Stimulated activated CD4-positive, alpha-beta T cell treated with anti-CD3 and anti-CD28 coated beads, TNF-alpha, amount 100 ng/mL, for 1 hour (primary cell): ENCODE data around the gene TCTN3.
"Not testable (repeated sequence)": the region's sequence is repeated elsewhere in the genome, so short reads cannot be mapped to it uniquely, and the experiment has no call there.

Source experiments
- DNase-seq, 3 donors: peaks; one replicate each; pipeline ENCODE4 v3.0.0-alpha.2; 2020; ENCODE audit warnings: low read depth in 3 of 3, low spot score in 1 of 3

The TCTN3 gene

GRCh38 chr10:95693668-95694534, at the start of gene TCTN3:
Gene TCTN3 (minus strand): TSS chr10:95693927. CDS start chr10:95693899, 28 bp downstream.
- DNase-seq, result peak; percentile 81 to 96 (median 91)

- DNase-seq, result no peak
These were observed 49.3 kb upstream of the TCTN3 start for GRCh38 chr10:95742962-95743535.

- no peak for DNase-seq
These were observed 48.8 kb upstream of the TCTN3 start for GRCh38 chr10:95742485-95742884.

GRCh38 chr10:95741807-95742467, 48.2 kb upstream of the TCTN3 start:
- DNase-seq, result no peak

DNA sequence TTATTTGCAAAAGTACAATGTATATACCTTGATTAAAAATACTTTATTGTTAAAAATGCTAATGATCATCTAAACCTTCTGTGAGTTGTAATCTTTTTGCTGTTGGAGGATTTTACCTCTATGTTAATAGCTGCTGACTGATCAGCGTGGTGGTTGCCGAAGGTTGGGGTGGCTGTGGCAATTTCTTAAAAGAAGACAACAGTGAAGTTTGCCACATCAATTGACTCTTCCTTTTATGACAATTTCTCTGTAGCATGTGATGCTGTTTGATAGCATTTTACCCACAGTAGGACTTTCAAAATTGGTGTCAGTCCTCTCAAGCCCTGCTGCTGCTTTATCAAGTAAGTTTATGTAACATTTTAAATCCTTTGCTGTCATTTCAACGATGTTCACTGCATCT, 45.3 kb upstream of the TCTN3 start:
- DNase-seq, result no peak

- not testable (repeated sequence) for DNase-seq
These were observed 39.2 kb upstream of the TCTN3 start for GRCh38 chr10:95732907-95733306.

DNA sequence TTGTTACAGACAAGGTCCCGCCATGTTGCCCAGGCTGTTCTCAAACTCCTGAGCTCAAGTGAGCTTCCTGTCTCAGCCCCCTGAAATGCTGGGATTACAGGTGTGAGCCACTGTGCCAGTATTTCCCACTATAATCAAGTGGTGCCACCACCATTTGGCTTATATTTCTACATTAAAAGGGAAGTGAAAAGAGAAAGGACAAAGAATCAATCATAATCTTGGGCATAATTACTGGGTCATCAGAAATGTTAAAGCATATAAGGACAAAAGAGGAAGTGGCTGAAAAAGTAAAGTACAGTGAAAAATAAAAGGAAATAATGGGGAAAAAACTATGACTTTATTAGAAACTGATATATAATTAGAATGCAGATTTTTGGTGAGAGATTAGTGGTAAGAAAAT, 36.5 kb upstream of the TCTN3 start:
- DNase-seq, result no peak

DNA sequence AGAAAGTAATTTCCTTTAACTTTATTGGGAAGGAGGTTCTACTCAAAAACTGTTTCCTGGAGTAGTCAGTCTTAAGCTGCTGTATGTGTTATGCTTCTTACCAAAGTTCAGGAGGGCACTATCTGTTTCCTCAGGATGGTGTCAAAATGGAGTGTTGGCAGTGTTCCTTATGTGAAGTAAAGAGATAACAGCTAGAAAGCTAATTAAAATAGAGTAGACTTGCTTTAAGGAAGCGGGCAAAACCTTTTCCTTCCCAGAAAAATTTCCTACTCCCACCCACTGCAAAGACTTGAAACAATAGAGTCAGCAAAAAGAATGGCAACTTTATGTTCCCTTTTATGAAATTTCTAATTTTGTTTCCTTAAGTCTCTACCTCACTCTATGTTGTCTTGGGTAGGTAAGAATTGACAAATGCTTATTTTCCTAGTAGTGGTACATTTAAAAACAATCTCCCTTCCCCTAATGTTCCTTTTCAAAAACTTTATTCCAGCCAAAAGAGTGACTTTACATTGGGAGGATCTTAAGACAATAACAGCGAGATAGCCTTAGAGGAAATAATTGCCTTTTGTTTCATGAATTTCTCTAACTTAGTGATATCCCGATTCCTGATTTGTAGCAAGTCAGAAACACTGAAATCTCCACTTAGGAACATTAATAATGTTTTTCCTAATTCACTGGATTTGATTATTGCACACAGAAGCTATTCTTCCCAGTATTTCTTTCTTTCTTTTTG, 35.8 kb upstream of the TCTN3 start:
- DNase-seq, result no peak

GRCh38 chr10:95728526-95728925, 34.8 kb upstream of the TCTN3 start:
- no peak for DNase-seq

- DNase-seq, result not testable (repeated sequence)
These were observed 28.8 kb upstream of the TCTN3 start for GRCh38 chr10:95722496-95722895.

GRCh38 chr10:95720745-95721144, 27.0 kb upstream of the TCTN3 start:
- DNase-seq, result not testable (repeated sequence)

DNA sequence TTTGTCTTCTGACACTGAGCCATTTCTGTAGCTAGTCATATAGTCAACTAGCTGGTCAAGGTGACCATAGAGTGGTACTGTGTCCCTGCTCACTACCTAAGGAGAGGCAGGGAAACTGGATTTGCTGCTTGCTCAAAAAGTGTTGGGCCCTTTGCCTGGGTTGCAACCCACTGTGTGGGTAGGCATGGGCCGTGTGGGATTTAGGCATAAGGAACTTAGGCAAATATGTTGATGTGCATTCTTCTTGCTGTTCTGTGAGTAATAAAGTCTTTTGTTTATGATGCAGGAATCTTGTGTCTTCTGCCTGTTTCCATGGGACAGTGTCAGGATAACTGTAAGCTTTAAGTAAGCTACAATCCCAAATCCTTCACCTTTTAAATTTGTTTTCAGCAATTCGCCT, 23.1 kb upstream of the TCTN3 start:
- DNase-seq, result no peak

GRCh38 chr10:95716466-95716865, 22.7 kb upstream of the TCTN3 start:
- DNase-seq, result no peak

- no peak for DNase-seq
These were observed 17.8 kb upstream of the TCTN3 start for GRCh38 chr10:95711492-95711891.

DNA sequence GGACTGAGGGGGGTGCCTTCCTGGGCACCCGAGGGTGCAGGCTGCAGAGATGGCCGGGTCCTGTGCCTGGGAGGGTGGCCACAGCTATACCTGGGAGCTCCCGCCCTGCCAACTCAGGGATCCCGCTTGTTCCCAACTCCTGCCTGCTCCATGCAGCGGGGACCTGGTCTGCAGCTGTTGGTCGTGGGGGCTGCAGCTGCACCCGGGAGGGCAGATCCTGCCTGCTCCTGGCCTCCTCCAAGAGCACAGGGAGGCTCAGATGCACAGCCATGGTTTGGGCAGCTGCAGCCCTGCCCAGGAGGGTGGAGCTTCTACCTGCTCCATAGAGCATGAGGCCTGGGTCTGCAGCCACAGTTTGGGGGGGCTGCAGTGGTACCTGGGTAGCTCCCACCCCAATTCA, 13.3 kb upstream of the TCTN3 start:
- DNase-seq, result no peak

GRCh38 chr10:95706573-95706972, 12.8 kb upstream of the TCTN3 start:
- no peak for DNase-seq

- no peak for DNase-seq
These were observed 4.7 kb upstream of the TCTN3 start for GRCh38 chr10:95698415-95698814.

- DNase-seq, result no peak
These were observed 3.7 kb upstream of the TCTN3 start for GRCh38 chr10:95697429-95697828.

- DNase-seq, result no peak
These were observed 938 bp upstream of the TCTN3 start for GRCh38 chr10:95694665-95695064.

DNA sequence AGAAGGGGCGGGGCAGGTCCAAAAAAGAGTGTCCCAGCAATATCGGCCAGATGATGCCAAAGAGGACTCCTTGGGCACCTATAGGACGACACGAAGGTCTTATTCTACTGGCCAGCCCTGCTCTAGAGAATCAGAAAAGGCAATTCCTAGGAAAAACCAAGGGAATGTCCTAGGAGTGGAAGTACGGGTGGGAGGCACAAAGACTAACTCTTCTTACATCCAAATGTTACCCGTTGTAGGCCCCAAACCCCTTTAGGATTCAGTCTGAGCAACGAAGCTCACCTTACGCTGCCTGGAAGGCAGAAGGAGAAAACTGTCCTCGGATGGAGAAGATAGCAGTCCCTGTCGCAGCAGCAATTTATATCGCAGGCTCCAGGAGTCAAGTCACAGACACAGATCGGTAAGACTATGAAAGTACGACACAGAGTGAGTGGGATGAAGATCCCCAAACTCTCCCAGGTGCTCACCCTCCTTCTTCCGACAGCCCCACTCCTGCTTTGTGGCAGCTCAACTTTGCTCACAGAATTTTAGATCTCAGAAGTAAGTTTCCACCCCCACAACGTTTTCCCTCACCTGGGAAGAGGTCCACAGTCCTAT, 558 bp downstream of the TCTN3 start:
- DNase-seq, result peak in 1 of 3 donors; percentile 3

DNA sequence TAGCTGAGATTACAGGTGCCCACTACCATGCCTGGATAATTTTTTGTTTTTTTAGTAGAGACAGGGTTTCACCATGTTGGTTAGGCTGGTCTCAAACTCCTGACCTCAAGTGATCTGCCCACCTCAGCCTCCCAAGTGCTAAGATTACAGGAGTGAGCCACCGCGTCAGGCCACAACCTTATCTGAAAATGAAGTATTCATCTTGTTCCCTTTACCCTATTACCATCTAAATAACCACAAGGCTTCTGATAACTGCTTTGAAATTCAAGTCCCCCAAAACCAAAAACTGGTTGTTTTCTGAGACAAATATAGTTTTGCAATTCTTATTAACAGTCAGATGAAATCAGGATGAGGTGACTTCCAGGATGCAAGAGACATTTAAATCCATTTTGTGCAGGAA, 2.4 kb downstream of the TCTN3 start:
- no peak for DNase-seq
